ENCODE measurements around the gene NANS.

The NANS gene

DNA sequence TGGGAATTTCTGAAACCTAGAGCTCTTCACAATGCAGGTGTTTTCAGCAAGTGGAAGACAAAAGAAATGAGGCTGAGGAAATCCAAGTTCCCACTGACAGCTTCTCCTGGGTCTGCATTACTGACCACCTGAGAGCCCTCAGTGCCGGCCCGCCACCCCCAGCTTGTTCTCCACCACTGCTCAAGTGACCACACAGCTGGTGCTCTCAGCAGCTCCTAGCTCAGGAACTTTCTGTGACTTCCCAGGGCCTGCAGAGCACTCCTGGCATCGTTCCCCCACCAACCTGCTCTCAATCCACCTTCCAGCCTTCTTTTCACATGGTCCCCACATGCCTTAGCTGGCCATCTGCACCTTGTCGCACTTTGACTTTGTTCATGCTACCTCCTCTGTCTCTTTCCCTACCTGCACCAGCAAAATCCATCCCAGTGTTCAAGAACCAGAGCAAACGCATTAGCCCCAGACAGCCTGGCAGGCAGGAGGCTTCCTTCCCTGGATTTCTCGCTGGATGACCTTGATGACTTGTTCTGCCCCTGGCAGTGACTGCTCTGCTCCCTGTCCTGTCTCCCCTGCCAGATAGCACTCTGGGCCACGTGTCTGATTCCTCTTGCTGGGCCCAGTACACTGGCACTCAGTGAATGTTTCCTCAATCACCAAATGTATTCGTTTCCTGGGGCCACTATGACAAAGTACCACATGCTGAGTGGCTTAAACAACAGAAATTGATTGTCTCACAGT lies 35.1 kb upstream of the NANS start:
- Mint-ChIP-seq H3K4me3 (no peak overlapping the region), H3K4me1 (ENCODE audit: low read depth) (peaks cover 3% of the 10 kb centered on the region), H3K9me3 (no peaks in the 10 kb centered on the region), H3K27ac (no peak overlapping the region), H3K36me3 (ENCODE audit: low read depth) (peaks cover 25% of the 10 kb centered on the region), H3K27me3 (ENCODE audit: low read depth) (no peaks in the 10 kb centered on the region)

DNA sequence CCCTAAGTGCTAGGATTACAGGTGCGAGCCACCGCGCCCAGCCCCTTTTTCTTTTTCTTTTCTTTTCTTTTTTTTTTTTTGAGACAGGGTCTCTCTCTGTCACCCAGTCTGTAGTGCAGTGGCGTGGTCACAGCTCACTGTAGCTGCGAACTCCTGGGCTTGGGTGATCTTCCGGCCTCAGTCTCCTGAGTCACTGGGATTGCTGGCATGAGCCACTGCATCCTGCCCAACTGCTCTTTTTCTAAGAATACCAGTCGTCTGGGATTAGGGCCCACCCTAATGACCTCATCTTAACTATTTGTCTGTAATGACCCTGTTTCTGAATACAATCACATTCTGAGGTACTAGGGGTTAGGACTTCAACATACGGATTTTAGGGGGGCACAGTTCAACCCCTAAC lies 34.1 kb upstream of the NANS start:
- no peak overlapping the region for H3K4me3 Mint-ChIP-seq
- no peaks in the 10 kb centered on the region for H3K27me3 Mint-ChIP-seq (ENCODE audit: low read depth)
- no peak overlapping the region for H3K27ac Mint-ChIP-seq
- H3K9me3 Mint-ChIP-seq, result no peaks in the 10 kb centered on the region
- peaks cover 22% of the 10 kb centered on the region for H3K36me3 Mint-ChIP-seq (ENCODE audit: low read depth)
- peaks cover 3% of the 10 kb centered on the region for H3K4me1 Mint-ChIP-seq (ENCODE audit: low read depth)

DNA sequence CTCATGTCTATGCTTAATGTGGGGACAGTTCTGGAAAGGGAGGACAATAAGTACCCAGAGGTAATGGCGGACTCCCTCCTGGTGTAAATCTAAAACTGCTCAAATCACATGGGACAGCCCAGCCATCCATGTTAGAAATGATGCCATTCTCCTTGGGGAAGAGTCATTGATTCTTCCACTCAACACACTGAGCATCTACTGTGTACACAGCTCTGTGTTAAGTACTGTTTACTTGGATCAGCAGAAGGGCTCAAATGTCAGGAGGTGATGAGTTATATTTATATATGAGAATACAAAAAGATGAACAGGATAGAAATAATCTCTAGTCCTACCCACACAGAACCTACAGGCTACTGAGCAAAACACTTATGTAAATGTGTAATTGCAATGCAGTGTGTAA lies 31.8 kb upstream of the NANS start:
- Mint-ChIP-seq H3K9me3 (no peaks in the 10 kb centered on the region), H3K27me3 (ENCODE audit: low read depth) (no peaks in the 10 kb centered on the region), H3K4me3 (no peak overlapping the region), H3K27ac (peak overlapping the region; percentile 42), H3K36me3 (ENCODE audit: low read depth) (peaks cover 12% of the 10 kb centered on the region), H3K4me1 (ENCODE audit: low read depth) (peaks cover 3% of the 10 kb centered on the region)

DNA sequence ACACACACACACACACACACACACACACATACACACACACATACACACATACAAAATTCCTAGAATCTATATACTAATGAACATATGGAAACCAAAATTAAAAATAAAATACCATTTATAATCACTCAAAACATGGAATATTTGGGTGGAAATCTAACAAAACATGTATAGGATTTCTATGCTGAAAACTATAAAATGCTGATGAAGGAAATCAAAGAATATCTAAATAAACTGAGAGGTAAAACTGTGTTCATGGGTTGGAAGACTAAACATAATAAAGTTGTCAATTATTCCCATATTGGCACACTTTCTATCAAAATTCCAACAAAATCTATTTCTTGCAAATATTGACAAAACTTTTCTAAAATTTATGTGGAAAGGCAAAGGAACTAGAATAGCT lies 25.4 kb upstream of the NANS start:
- no peaks in the 10 kb centered on the region for H3K9me3 Mint-ChIP-seq

DNA sequence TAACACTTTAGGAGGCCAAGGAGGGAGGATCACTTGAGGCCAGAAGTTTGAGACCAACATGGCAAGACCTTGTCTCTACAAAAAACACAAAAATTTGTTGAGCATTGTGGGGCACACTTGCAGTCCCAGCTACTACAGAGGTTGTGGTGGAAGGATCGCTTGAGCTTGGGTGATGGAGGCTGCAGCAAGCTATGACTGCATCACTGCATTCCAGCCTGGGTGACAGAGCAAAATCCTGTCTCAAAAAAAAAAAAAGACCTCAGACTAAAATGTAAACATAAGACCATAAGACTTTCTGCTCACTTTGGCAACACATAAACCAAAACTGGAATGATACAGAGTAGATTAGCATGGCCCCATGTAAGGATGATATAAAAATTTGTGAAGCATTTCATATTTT lies 24.6 kb upstream of the NANS start:
- Mint-ChIP-seq H3K36me3 (ENCODE audit: low read depth) (peaks cover 5% of the 10 kb centered on the region), H3K27me3 (ENCODE audit: low read depth) (no peaks in the 10 kb centered on the region), H3K4me3 (no peak overlapping the region), H3K9me3 (no peaks in the 10 kb centered on the region), H3K27ac (no peak overlapping the region), H3K4me1 (ENCODE audit: low read depth) (peaks cover 4% of the 10 kb centered on the region)

More for the DNA sequence above, 25.4 kb upstream of the NANS start:
- peaks cover 5% of the 10 kb centered on the region for H3K36me3 Mint-ChIP-seq (ENCODE audit: low read depth)
- H3K4me1 Mint-ChIP-seq (ENCODE audit: low read depth), result peaks cover 4% of the 10 kb centered on the region
- H3K27ac Mint-ChIP-seq, result no peak overlapping the region
- no peaks in the 10 kb centered on the region for H3K27me3 Mint-ChIP-seq (ENCODE audit: low read depth)
- no peak overlapping the region for H3K4me3 Mint-ChIP-seq

DNA sequence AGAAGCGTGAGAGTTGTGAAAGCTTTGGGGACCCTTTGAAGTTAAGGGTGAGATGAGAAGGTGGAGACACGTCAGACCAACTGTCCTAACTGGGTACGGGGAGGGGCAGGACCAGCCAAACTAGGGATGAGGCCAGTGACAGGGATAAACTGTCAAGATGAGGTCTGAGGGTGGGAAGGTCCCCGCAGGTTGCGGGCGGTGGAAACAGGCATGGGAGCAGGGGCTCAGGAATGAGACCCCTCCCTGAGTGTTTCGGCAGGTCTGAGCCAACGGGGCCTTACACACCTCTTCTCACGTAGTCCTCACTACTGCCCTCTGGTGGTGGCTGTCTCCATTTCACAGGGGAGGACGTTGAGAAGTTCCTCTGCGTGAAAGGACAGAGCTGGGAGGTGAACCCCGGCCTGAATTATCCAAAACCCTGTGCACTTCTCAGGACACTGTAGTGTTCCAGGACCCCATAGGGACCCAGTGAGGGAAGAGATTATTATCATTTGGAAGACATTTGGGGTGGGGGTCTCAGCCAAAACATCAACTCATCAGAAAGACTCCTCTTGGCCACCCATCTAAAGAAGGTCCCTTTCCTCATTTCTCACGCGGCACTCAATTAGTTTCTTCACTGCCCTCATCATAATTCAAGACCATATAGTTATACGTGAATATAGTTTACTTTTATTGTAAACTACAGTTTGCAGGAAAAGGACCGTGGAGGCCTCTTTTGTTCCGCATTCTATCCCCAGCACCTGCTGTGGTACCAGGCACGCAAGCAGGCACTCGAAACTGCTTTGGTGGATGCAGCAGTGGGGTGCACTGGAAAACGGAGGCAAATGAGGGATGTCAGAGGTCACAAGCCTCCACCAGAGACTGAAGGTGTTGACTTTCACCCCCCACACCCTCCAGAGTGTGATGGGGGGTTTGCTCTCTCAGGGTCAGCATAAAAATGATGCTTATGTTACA lies 21.7 kb upstream of the NANS start:
- Mint-ChIP-seq H3K4me3 (peak overlapping the region; percentile 45), H3K27ac (no peak overlapping the region), H3K4me1 (ENCODE audit: low read depth) (peaks cover 4% of the 10 kb centered on the region), H3K9me3 (no peaks in the 10 kb centered on the region), H3K27me3 (ENCODE audit: low read depth) (peaks cover 4% of the 10 kb centered on the region), H3K36me3 (ENCODE audit: low read depth) (no peaks in the 10 kb centered on the region)

DNA sequence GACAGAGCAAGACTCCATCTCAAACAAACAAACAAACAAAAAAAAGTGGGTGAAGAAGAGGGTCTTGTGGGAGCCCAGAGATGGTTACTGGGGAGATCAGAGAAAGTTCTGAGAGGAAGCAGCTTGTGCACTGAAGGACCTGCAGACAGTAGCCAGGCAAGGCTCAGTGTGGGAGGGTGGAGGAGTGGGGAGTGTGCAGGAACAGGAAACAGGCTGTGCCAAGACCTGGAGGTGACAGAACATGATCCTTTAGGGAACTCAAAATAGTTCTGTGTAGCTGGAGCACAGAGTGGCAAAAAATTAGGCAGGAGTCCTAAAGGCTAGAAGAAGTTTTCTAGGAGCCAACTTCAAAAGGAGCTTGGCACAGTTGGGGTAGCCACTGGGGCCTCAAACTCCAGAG lies 19.2 kb upstream of the NANS start:
- Mint-ChIP-seq H3K4me1 (ENCODE audit: low read depth) (peaks cover 6% of the 10 kb centered on the region), H3K27ac (no peak overlapping the region), H3K27me3 (ENCODE audit: low read depth) (peaks cover 10% of the 10 kb centered on the region), H3K9me3 (no peaks in the 10 kb centered on the region), H3K4me3 (no peak overlapping the region), H3K36me3 (ENCODE audit: low read depth) (no peaks in the 10 kb centered on the region)

DNA sequence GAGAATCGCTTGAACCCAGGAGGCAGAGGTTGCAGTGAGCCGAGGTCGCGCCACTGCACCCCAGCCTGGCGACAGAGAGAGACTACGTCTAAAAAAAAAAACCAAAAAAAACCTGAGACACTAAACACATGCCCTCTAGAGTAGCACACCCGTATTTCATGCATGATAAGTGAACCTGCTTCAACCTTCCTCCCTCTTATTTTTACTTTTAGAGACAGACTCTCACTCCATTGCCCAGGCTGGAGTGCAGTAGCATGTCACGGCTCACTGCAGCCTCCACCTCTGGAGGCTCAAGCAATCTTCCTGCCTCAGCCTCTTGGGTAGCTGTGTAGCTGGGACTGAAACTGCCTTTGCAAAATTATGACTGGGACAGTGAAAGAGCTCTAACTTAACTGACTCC lies 17.6 kb upstream of the NANS start:
- no peak overlapping the region for H3K27ac Mint-ChIP-seq
- H3K9me3 Mint-ChIP-seq, result no peaks in the 10 kb centered on the region
- H3K36me3 Mint-ChIP-seq (ENCODE audit: low read depth), result no peaks in the 10 kb centered on the region
- H3K4me3 Mint-ChIP-seq, result no peak overlapping the region
- peaks cover 6% of the 10 kb centered on the region for H3K4me1 Mint-ChIP-seq (ENCODE audit: low read depth)
- peaks cover 10% of the 10 kb centered on the region for H3K27me3 Mint-ChIP-seq (ENCODE audit: low read depth)

DNA sequence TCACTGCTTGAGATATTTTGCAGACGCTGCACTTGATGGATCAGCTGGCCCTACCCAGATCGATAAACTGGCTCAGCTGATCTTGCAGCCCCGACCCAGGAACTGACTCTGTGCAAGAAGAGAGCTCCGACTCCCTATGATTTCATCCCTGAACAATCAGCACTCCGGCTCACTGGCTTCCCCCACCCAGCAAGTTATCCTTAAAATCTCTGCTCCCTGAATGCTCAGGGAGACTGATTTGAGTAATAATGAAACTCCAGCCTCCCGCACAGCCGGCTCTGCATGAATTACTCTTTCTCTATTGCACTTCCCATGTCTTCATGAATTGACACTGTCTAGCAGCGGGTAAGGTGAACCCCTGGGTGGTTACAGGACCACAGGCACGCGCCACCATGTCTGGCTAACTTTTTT lies 16.9 kb upstream of the NANS start:
- H3K9me3 Mint-ChIP-seq, result no peaks in the 10 kb centered on the region
- no peak overlapping the region for H3K4me3 Mint-ChIP-seq
- no peak overlapping the region for H3K27ac Mint-ChIP-seq
- H3K36me3 Mint-ChIP-seq (ENCODE audit: low read depth), result no peaks in the 10 kb centered on the region
- H3K4me1 Mint-ChIP-seq (ENCODE audit: low read depth), result peaks cover 4% of the 10 kb centered on the region
- H3K27me3 Mint-ChIP-seq (ENCODE audit: low read depth), result peaks cover 10% of the 10 kb centered on the region

DNA sequence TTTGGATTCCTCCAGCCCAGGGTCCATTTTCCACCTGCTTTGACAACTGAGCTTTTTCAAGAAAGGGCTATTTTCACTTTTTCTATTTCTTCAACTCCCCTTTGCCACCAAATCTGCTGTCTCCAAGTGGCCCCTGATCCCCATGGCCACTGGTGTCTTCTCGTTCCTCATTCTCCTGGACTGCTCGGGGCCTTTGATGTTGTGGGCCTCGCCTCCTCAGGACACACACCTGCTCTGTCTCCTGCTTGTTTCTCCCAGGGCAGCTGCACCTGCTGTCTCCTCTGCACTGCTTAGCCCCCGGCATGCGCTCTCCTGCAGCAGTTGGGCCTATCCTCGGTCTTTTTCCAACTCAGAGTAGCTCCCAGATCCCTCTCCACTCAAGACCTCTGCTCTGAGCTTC lies 16.3 kb upstream of the NANS start:
- H3K9me3 Mint-ChIP-seq, result peaks cover 3% of the 10 kb centered on the region
- H3K4me1 Mint-ChIP-seq (ENCODE audit: low read depth), result peaks cover 5% of the 10 kb centered on the region
- H3K27ac Mint-ChIP-seq, result no peak overlapping the region
- no peak overlapping the region for H3K4me3 Mint-ChIP-seq
- peaks cover 10% of the 10 kb centered on the region for H3K27me3 Mint-ChIP-seq (ENCODE audit: low read depth)
- H3K36me3 Mint-ChIP-seq (ENCODE audit: low read depth), result peaks cover 2% of the 10 kb centered on the region

DNA sequence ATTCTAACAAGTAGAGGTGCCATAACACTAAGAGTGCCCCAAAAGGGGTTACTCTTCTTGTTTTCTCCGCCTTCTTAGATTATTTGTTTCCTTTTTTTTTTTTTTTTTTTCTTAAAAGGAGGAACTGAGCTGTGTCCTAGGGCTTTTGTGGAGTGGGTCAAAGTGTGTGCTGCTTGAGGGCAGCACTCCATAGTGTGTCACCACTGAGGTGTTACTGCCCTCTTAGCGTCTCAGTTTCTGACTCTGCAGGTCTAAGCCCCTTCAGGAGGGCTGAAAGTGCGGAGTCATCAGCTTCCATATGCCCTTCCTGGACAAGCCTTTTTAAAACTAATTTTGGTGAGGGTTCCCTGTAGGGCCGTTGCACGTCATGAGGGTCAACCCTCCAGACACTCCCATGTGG lies 12.6 kb upstream of the NANS start:
- peaks cover 21% of the 10 kb centered on the region for H3K4me1 Mint-ChIP-seq (ENCODE audit: low read depth)

DNA sequence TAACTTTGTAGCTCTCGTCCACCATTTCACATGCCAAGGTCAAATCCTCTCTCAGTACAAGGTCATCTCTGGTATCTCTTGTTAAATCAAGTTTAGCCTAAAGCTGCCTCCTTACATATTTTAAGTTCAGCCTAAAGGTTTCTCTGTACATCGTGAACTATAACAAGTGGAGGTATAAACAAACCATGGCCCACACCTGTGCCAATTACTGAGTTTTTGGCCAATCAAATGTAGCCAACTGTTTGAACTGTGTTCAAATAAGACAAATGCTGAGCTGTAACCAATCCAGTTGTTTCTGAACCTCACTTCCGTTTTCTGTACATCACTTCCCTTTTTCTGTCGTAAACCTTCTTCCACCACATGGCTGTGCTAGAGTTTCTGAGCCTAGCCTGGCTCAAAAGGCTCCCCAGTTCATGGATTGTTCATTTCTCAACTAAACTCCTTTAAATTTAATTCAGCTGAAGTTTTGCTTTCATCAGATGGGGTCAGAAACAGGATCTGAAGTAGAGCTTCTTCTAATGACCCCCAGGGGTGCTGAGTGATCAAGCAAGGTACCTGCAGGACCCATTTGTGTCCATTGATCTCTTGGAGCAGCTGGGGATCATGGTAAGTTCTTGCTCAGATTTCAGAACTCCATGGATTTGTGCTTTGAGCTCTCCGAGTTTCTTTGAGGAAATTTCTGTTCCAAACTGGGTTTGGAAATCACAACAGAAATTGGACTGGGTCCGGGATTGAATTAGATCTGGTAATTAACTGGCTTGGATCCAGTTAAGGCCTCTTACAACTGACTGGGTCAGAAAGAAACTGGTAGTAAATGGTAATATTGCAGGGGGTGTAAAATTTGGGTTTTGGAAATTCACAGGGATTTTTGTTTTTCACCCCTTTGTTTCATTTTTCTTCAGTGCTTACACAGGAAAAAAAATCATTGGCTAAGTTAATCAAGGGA lies 11.0 kb upstream of the NANS start:
- H3K36me3 Mint-ChIP-seq (ENCODE audit: low read depth), result peaks cover 10% of the 10 kb centered on the region
- H3K4me1 Mint-ChIP-seq (ENCODE audit: low read depth), result peaks cover 26% of the 10 kb centered on the region
- peaks cover 5% of the 10 kb centered on the region for H3K9me3 Mint-ChIP-seq
- peak overlapping the region; percentile 80 for H3K27ac Mint-ChIP-seq
- no peaks in the 10 kb centered on the region for H3K27me3 Mint-ChIP-seq (ENCODE audit: low read depth)
- H3K4me3 Mint-ChIP-seq, result peak overlapping the region; percentile 82

More for the DNA sequence above, 12.6 kb upstream of the NANS start:
- Mint-ChIP-seq H3K4me3 (no peak overlapping the region), H3K9me3 (peaks cover 5% of the 10 kb centered on the region), H3K27me3 (ENCODE audit: low read depth) (peaks cover 10% of the 10 kb centered on the region), H3K36me3 (ENCODE audit: low read depth) (peaks cover 8% of the 10 kb centered on the region), H3K27ac (no peak overlapping the region)

DNA sequence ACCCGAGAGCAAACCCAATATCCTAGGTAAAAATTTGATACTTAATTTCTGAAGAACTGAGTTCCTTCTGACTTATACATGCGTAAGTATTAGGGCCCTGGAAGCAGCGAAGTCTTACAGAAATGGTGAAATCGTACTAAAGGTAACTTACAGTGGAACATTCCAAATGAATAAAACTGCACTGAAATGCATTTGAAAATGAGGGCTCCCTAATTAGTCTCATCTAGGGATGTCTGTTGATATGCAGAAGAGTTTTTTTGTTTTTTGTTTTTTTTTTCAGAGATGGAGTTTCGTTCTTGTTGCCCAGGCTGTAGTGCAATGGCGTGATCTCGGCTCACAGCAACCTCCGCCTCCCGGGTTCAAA lies 10.4 kb upstream of the NANS start:
- H3K27ac Mint-ChIP-seq, result peak overlapping the region; percentile 80
- H3K9me3 Mint-ChIP-seq, result peaks cover 5% of the 10 kb centered on the region
- H3K36me3 Mint-ChIP-seq (ENCODE audit: low read depth), result peaks cover 13% of the 10 kb centered on the region
- H3K27me3 Mint-ChIP-seq (ENCODE audit: low read depth), result no peaks in the 10 kb centered on the region
- H3K4me1 Mint-ChIP-seq (ENCODE audit: low read depth), result peaks cover 26% of the 10 kb centered on the region
- peak overlapping the region; percentile 82 for H3K4me3 Mint-ChIP-seq

DNA sequence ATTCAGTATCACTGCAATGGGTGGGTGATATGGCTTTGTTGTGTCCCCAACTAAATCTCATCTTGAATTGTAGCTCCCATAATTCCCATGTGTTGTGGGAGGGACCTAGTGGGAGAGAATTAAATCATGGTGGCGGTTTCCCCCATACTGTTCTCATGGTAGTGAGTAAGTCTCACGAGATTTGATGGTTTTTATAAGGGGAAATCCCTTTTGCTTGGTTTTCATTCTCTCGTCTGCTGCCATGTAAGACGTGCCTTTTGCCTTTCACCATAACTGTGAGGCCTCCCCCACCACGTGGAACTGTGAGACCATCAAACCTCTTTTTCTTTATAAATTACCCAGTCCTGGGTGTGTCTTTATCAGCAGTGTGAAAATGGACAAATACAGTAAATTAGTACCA lies 9.5 kb upstream of the NANS start:
- Mint-ChIP-seq H3K36me3 (ENCODE audit: low read depth) (peaks cover 13% of the 10 kb centered on the region), H3K27me3 (ENCODE audit: low read depth) (no peaks in the 10 kb centered on the region), H3K27ac (peak overlapping the region; percentile 34), H3K4me3 (peak overlapping the region; percentile 36), H3K9me3 (peaks cover 5% of the 10 kb centered on the region), H3K4me1 (ENCODE audit: low read depth) (peaks cover 27% of the 10 kb centered on the region)

Measured in T-helper 1 cell treated with Interleukin-12 subunit alpha and Interleukin-12 subunit beta and Interleukin-4 antibody, amounts not matched to agents 30 μg/mL and 1 μg/mL, for 36 hours (primary cell).